ENCODE results near the gene PDE2A. TPM values are rescaled to one million over a fixed set of nuclear protein-coding genes. Genes with fewer than 3 reads are reported as not detected.

PDE2A gene
- polyA plus RNA-seq, 1 donor (not counting 4 experiments of a cell fraction or from before 2014, with no cell fraction given) = 0.38 TPM

GRCh38 chr11:72621008-72621610 lies 53.1 kb downstream of the PDE2A start:
- dilution Hi-C loops (cut with MboI; ENCODE audit: extremely low pct_ligation_motif_present, low sequenced_read_pairs) = no loop called here
- Histone ChIP-seq H2AFZ (ENCODE audit: control insufficient read depth, low read length) (no peak overlapping the region), H3K9me1 (ENCODE audit: control insufficient read depth, extremely low read depth, insufficient read depth, low read length) (no peaks in the 10 kb centered on the region), H3K79me2 (ENCODE audit: control insufficient read depth, insufficient read depth, low read length) (no peaks in the 10 kb centered on the region), H3K27me3 (ENCODE audit: control insufficient read depth, extremely low read depth, insufficient read depth, low read length) (peaks cover 29% of the 10 kb centered on the region), H3K9me3 (ENCODE audit: control insufficient read depth, low read depth, low read length) (no peaks in the 10 kb centered on the region), H3K4me3 (ENCODE audit: control insufficient read depth in 2 of 3, extremely low read depth in 1 of 3, insufficient read depth in 2 of 3, low read depth in 1 of 3, low read length in 3 of 3) (no peak overlapping the region), H3K36me3 (ENCODE audit: control insufficient read depth in 2 of 2, extremely low read depth in 1 of 2, insufficient read depth in 2 of 2, low read length in 2 of 2) (no peaks in the 10 kb centered on the region), H3K27ac (ENCODE audit: control insufficient read depth, insufficient read depth, low read length) (no peak overlapping the region), H3K4me1 (ENCODE audit: control insufficient read depth, extremely low read depth, insufficient read depth, low read length) (no peaks in the 10 kb centered on the region), H4K20me1 (ENCODE audit: control insufficient read depth, extremely low read depth, insufficient read depth, low read length) (no peaks in the 10 kb centered on the region), H3K9ac (ENCODE audit: control insufficient read depth, extremely low read depth, insufficient read depth, low read length) (no peak overlapping the region), H3K4me2 (ENCODE audit: control insufficient read depth, extremely low read depth, insufficient read depth, low read depth, low read length) (no peak overlapping the region)
- FAIRE-seq (no peak), DNase-seq (ENCODE audit: low read depth, low spot score) (no peak)
- no peak for TF ChIP-seq CTCF (optimal IDR thresholded peaks at IDR 0.05 in 1 of 3, IDR thresholded peaks at IDR 0.05 in 1 of 3, conservative IDR thresholded peaks at IDR 0.05 in 1 of 3; ENCODE audit: extremely low read depth in 1 of 3, insufficient read depth in 2 of 3, low read length in 3 of 3)
- TF ChIP-seq EZH2 (IDR thresholded peaks at IDR 0.05; ENCODE audit: low read length) = no peak

DNA sequence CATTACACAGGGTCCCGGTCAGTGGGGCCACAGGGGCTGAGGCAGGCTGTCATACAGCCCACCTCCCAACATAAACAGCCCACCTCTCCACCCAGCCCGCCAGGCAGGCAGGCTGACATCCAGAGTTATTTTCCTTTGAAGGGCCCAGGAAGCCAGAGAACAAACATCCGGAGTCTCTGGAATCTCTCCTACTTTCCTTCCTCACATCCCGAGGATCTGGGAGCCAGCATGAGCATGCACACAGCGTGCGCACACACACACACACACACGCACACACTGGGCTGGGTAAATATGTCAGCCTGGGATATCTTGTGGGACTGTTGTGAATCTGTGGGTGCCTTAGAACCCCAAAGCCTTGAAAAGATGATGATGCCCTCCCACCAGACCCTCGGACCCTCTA lies 55.4 kb downstream of the PDE2A start:
- Histone ChIP-seq H2AFZ (ENCODE audit: control insufficient read depth, low read length) (no peak overlapping the region), H3K27ac (ENCODE audit: control insufficient read depth, insufficient read depth, low read length) (no peak overlapping the region), H4K20me1 (ENCODE audit: control insufficient read depth, extremely low read depth, insufficient read depth, low read length) (no peaks in the 10 kb centered on the region), H3K9me1 (ENCODE audit: control insufficient read depth, extremely low read depth, insufficient read depth, low read length) (no peaks in the 10 kb centered on the region), H3K4me2 (ENCODE audit: control insufficient read depth, extremely low read depth, insufficient read depth, low read depth, low read length) (no peak overlapping the region), H3K9me3 (ENCODE audit: control insufficient read depth, low read depth, low read length) (no peaks in the 10 kb centered on the region), H3K79me2 (ENCODE audit: control insufficient read depth, insufficient read depth, low read length) (no peaks in the 10 kb centered on the region), H3K4me1 (ENCODE audit: control insufficient read depth, extremely low read depth, insufficient read depth, low read length) (no peaks in the 10 kb centered on the region), H3K27me3 (ENCODE audit: control insufficient read depth, extremely low read depth, insufficient read depth, low read length) (peaks cover 37% of the 10 kb centered on the region), H3K36me3 (ENCODE audit: control insufficient read depth in 2 of 2, extremely low read depth in 1 of 2, insufficient read depth in 2 of 2, low read length in 2 of 2) (no peaks in the 10 kb centered on the region), H3K4me3 (ENCODE audit: control insufficient read depth in 2 of 3, extremely low read depth in 1 of 3, insufficient read depth in 2 of 3, low read depth in 1 of 3, low read length in 3 of 3) (no peak overlapping the region), H3K9ac (ENCODE audit: control insufficient read depth, extremely low read depth, insufficient read depth, low read length) (no peak overlapping the region)
- TF ChIP-seq CTCF (optimal IDR thresholded peaks at IDR 0.05 in 1 of 3, IDR thresholded peaks at IDR 0.05 in 1 of 3, conservative IDR thresholded peaks at IDR 0.05 in 1 of 3; ENCODE audit: extremely low read depth in 1 of 3, insufficient read depth in 2 of 3, low read length in 3 of 3) (no peak), EZH2 (IDR thresholded peaks at IDR 0.05; ENCODE audit: low read length) (no peak)
- DNase-seq (ENCODE audit: low read depth, low spot score) = no peak
- dilution Hi-C loops (cut with MboI; ENCODE audit: extremely low pct_ligation_motif_present, low sequenced_read_pairs) = no loop called here
- no peak for FAIRE-seq
